Cardiac fibroblast (primary cell): ENCODE measurements around the gene HS6ST3.
"Not testable (repeated sequence)": the region's sequence is repeated elsewhere in the genome, so short reads cannot be mapped to it uniquely, and the experiment has no call there.

Experiments
- DNase-seq, 2 donors: peaks; one replicate each; pipeline versions ENCODE4 v3.0.0 to v3.0.0-alpha.2; 2010; ENCODE audit warnings: low read depth in 2 of 2
- H3K4me3 ChIP-seq, 2 donors: replicated peaks in 1 of 2; 1 replicate in 1 of 2; 2 replicates in 1 of 2; pipeline ENCODE4 v1.5.1; 2011; ENCODE audit warnings: low read depth in 2 of 2, low read length in 2 of 2, mild to moderate bottlenecking in 2 of 2, moderate library complexity in 1 of 2
- CTCF ChIP-seq: IDR thresholded peaks from one replicate; pipeline ENCODE4 v1.5.1; 2011; ENCODE audit warnings: low read depth, mild to moderate bottlenecking, low read length, inconsistent platforms

HS6ST3 gene

GRCh38 chr13:96091164-96092117 lies 1.5 kb downstream of the HS6ST3 start:
- peak overlapping the region in 1 of 2 donors; percentile 56 for H3K4me3 ChIP-seq
- no peak for TF ChIP-seq CTCF
- peak; percentile 1 to 22 for DNase-seq

- TF ChIP-seq CTCF = no peak
Observed at GRCh38 chr13:96093296-96094006, 3.5 kb downstream of the HS6ST3 start.

GRCh38 chr13:96100457-96101220 lies 10.7 kb downstream of the HS6ST3 start:
- H3K4me3 ChIP-seq = no peak overlapping the region
- TF ChIP-seq CTCF = no peak
- peak in 1 of 2 donors; percentile 6 for DNase-seq

More at GRCh38 chr13:96093296-96094006, 3.5 kb downstream of the HS6ST3 start:
- no peak overlapping the region for H3K4me3 ChIP-seq
- DNase-seq = peak in 1 of 2 donors; percentile 42

GRCh38 chr13:96104516-96104915 lies 14.6 kb downstream of the HS6ST3 start:
- no peak overlapping the region for H3K4me3 ChIP-seq
- DNase-seq = no peak
- TF ChIP-seq CTCF = no peak

GRCh38 chr13:96108072-96108471 lies 18.2 kb downstream of the HS6ST3 start:
- H3K4me3 ChIP-seq, DNase-seq: not testable (repeated sequence)

GRCh38 chr13:96109125-96109524 lies 19.2 kb downstream of the HS6ST3 start:
- no peak for TF ChIP-seq CTCF
- H3K4me3 ChIP-seq = no peak overlapping the region
- DNase-seq = no peak

- TF ChIP-seq CTCF = no peak
- no peak for DNase-seq
- H3K4me3 ChIP-seq = no peak overlapping the region
Observed at GRCh38 chr13:96112936-96113335, 23.0 kb downstream of the HS6ST3 start.

- H3K4me3 ChIP-seq, DNase-seq: not testable (repeated sequence)
Observed at GRCh38 chr13:96115368-96115767, 25.5 kb downstream of the HS6ST3 start.
